Nucleus accumbens (tissue), 56 donors: ENCODE data around the gene RASA3.
"Not testable (repeated sequence)": the region's sequence is repeated elsewhere in the genome, so short reads cannot be mapped to it uniquely, and the experiment has no call there.

Experiments
- DNase-seq, 56 donors: peaks; one replicate each; lab custom pipeline; 2025; lab: John Stamatoyannopoulos, UW

Gene RASA3

GRCh38 chr13:114127473-114128347, 4.7 kb downstream of the RASA3 start:
- DNase-seq: no peak

GRCh38 chr13:114126789-114127472, 5.5 kb downstream of the RASA3 start:
- DNase-seq: no peak

GRCh38 chr13:114126086-114126485, 6.3 kb downstream of the RASA3 start:
- not testable (repeated sequence) for DNase-seq

GRCh38 chr13:114125589-114125988, 6.8 kb downstream of the RASA3 start:
- no peak for DNase-seq

- no peak for DNase-seq
Measured at GRCh38 chr13:114124921-114125320, 7.5 kb downstream of the RASA3 start.

GRCh38 chr13:114124431-114124830, 8.0 kb downstream of the RASA3 start:
- DNase-seq: no peak

GRCh38 chr13:114123876-114124275, 8.5 kb downstream of the RASA3 start:
- no peak for DNase-seq

- DNase-seq: no peak
Measured at GRCh38 chr13:114123448-114123847, 9.0 kb downstream of the RASA3 start.

GRCh38 chr13:114122591-114123211, 9.7 kb downstream of the RASA3 start:
- no peak for DNase-seq

GRCh38 chr13:114122127-114122511, 10.3 kb downstream of the RASA3 start:
- no peak for DNase-seq

- no peak for DNase-seq
Measured at GRCh38 chr13:114121496-114122126, 10.8 kb downstream of the RASA3 start.

- DNase-seq: no peak
Measured at GRCh38 chr13:114121031-114121430, 11.4 kb downstream of the RASA3 start.

- DNase-seq: no peak
Measured at GRCh38 chr13:114120591-114121011, 11.8 kb downstream of the RASA3 start.

GRCh38 chr13:114119196-114119595, 13.2 kb downstream of the RASA3 start:
- no peak for DNase-seq

GRCh38 chr13:114118511-114119123, 13.8 kb downstream of the RASA3 start:
- no peak for DNase-seq

- no peak for DNase-seq
Measured at GRCh38 chr13:114118086-114118485, 14.3 kb downstream of the RASA3 start.

GRCh38 chr13:114117341-114117874, 15.0 kb downstream of the RASA3 start:
- DNase-seq: not testable (repeated sequence)

- no peak for DNase-seq
Measured at GRCh38 chr13:114116734-114117133, 15.7 kb downstream of the RASA3 start.

GRCh38 chr13:114115796-114116195, 16.6 kb downstream of the RASA3 start:
- no peak for DNase-seq

- DNase-seq: no peak
Measured at GRCh38 chr13:114115191-114115671, 17.2 kb downstream of the RASA3 start.
